ENCODE measurements around the gene ABR. TPM values are rescaled to one million over a fixed set of nuclear protein-coding genes. Genes with fewer than 3 reads are reported as not detected.
A peak's percentile ranks its signal among the peaks of the same experiment; 100 is the strongest.
"Not testable (repeated sequence)": the region's sequence is repeated elsewhere in the genome, so short reads cannot be mapped to it uniquely, and the experiment has no call there.

The ABR gene
- total RNA-seq, 1 experiment from 2014 or later, result 85.2 TPM

DNA sequence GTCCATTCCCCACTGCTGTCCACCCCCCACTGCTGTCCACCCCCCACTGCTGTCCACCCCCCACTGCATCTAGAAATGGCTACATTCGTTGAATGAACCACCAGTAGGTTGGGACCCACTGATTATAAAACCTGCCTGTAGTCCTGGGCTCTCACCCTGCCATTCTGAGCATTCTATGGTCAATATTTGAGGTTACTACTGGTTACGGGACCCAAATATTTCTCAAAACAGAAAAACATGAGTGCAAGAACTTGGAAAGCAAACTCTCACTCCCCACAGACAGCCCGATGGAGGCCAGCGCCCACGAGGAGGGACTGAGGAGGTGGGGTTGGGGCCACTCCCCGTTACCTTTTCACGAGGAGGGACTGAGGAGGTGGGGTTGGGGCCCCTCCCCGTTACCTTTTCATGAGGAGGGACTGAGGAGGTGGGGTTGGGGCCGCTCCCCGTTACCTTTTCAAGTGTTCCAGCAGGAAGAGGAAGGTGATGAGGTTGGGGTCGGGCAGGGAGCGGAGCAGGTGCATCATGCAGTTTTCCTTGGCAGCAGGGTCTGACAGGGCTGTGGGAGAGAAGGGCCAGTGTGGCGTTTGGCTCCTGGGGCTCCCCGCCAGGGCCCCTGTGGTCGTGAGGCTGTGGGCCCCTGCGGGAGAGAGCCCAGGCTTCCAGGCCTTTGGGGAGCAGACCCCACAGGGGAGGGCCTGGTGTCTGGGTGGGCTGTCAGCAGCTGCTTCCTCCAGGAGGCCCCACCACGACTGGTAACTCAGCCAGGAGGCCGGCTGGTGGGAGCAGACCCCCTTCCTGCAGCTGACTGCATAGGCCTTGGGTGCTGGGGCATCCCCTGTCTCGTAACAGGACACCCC, 170.3 kb downstream of the ABR start:
- DNase-seq (ENCODE audit: low spot score), result no peak

DNA sequence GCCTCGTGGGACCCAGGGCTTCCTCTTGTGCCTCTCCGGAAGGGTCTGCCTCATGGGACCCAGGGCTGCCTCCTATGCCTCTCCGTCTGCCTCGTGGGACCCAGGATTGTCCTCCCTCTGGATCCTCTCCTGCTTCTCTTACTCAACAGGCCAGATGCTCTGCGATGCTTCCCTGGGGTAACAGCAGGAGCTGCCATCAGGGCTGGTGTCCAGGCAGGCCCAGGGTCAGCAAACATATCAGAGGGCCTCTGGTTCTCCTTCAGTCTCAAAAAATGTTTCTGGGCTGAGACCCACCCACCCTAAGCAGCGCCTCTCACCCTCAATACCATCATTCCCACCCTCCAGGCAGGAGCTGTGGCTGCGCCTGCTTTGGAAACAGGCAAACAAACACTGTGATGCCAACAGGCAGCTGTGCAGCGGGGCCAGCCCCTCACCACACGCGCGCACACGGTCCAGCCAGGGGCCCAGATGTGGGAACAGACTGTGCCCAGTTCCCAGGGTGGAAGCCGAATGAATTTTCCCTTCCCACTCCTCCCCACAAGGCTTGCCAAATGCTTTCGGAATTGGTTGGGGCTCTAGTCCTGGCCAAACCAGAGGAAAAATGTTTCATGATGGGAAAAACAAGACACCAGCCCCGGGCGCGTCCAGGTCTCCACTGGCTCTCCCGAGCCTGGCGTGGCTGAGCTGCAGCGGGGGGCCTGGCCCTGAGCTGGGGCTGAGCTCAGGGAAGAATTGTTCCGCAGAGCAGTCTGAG, 171.6 kb downstream of the ABR start:
- no peak for DNase-seq (ENCODE audit: low spot score)

DNA sequence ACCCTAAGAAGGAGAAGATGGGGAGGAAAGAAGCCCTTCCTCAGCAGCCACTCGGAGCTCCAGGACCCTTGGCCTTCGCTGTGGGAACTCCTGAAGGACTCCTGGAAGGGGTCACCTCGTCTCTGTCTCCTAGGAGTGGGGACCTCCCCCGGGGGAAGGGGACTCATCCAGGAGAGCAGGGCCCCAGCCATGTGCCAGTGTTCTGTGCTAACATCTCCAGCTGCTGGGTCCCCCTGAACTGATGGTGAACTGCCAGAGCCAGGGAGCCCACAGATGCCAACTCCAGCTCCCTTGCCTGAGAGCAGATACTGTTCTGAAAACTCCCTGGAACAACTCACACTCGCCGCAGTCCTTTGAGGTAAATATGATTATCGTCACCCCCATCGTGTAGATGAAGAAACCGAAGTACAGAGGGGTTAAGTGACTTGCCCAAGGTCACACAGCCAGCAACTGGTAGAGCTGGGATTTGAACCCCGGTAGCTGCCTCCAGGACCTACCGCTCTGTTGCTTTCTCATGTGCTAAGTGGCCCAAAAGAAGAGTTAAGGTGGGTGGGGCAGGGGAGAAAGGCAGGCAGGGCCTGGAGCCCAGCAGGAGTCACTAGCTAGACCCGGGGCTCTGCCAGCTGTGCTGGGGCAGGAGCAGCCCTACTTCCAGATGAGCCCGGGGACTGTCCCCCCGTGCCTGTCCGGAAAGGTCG, 172.3 kb downstream of the ABR start:
- no peak for DNase-seq (ENCODE audit: low spot score)

DNA sequence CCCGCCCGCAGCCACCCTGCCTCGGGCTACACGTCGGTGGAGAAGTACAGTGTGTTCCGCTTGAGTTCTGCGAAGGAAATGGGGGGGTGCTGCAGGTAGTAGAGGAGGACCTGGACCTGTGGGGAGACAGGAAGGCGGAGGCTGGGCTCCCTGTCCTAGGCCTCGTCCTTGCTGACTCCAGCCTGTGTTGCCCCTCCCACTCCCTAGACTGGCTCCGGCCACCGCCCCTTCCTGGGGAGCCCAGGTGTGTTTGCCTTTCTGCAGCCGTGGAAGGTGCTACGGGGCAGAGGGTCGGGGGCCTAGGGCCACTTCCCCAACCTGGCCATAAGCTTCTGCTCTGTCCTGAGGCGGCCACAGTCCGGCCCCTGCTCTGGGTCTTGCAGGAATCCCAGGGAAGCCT, 173.7 kb downstream of the ABR start:
- DNase-seq (ENCODE audit: low spot score), result no peak

DNA sequence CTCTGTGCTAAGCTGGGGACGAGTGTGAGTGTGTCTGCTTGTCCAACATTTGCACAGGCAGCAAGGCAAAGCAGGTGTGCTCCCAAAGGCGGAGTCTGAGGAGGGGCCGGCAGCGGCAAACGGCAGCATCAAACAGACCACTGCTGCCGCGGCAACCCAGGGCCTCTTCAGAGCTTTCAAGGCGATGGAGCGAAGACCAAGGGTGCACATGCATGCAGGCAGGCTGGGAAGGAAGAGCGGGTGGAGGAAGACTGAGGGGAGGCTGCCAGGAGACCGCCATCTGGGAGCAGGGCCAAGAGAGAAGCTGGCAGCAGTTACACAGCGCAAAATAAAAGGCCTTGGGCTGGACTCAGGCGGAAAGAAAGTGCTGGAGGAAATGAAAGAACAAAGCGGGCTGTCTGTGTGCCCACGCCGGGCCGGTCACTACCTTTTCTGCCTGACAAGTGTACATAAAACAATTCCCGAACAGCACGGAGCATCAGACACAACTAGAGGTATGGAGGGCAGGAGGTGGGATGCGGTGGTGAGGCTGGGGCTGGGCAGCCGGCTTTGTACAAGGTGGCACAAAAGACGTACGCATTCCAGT, 174.3 kb downstream of the ABR start:
- DNase-seq (ENCODE audit: low spot score), result no peak

DNA sequence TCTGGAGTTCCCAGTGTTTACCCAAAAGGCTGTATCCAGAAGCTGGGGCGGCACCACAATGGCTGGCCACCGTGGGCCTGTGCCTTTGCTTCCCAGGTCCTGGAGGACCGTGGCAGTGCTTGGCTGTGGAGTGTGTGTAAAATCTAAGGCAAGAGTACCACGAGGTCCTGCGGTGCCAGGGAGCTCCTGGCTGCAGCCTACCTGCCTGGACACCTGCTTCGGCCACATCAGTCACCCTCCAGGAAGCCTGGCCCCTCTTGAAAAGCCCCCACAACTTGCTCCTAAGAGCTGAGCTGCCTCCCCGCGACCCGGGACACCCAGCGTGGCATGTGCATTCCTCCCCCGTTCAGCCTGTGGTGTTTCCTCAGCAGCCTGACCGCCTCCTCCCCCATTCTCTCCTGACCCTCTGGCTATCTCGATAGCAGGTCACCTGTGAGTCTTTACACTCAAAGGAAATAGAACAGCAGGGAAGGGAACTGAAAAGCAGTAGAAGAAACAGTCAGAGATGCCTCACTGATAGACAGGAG, 174.9 kb downstream of the ABR start:
- DNase-seq (ENCODE audit: low spot score), result no peak

DNA sequence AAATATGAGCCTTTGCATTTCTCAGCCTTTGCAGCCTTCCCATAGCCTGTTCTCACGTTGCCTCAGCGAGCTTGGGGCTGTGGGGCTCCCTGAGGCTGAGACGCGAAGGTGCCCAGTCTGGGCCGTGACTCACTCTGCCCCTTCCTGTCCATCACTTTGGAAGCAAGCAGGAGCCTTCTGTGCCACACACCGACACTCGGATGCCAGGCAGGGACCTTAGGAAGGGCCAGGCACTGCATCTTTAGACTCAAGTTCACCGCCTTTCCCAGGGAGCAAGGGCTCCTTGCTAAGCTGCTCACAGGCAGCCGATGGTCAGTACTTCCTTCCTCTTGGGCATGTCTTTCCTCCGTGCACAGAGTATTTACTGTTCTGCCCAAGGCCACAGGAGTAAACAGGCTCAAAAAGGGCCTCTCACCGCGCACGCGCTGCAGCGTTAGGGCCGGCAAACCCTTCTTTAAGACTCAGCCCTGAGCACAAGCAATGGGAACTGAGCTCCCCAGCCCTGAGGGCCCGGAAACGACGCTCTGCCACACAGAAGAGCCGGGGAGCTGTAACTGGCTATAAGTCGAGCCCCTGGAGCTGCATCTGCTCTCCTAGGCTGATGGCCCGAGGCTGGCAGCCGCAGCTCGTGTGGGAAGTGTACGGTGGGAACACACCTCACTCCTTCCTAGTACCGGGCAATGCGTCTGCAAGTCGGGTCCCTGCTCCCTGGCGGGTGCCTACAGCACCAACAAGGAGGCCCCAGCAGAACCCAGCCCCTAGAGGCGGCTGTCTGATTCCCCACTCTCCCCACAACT, 175.6 kb downstream of the ABR start:
- DNase-seq (ENCODE audit: low spot score), result no peak

DNA sequence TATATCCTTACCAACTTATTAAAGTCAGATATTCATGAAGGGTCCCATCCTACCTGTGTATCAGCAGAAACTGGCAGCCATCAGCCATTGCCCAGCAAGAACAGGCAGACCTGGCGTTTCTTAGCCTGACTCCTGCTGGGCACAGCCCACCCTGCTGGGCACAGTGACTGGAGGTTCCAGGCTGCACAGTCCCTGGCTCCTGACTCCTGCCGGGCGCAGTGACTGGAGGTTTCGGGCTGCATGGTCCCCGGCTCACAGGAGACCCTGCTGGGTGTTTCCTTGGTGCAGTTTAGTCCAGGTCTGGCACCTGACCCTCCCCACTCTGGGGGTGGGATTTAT, 176.2 kb downstream of the ABR start:
- no peak for DNase-seq (ENCODE audit: low spot score)

DNA sequence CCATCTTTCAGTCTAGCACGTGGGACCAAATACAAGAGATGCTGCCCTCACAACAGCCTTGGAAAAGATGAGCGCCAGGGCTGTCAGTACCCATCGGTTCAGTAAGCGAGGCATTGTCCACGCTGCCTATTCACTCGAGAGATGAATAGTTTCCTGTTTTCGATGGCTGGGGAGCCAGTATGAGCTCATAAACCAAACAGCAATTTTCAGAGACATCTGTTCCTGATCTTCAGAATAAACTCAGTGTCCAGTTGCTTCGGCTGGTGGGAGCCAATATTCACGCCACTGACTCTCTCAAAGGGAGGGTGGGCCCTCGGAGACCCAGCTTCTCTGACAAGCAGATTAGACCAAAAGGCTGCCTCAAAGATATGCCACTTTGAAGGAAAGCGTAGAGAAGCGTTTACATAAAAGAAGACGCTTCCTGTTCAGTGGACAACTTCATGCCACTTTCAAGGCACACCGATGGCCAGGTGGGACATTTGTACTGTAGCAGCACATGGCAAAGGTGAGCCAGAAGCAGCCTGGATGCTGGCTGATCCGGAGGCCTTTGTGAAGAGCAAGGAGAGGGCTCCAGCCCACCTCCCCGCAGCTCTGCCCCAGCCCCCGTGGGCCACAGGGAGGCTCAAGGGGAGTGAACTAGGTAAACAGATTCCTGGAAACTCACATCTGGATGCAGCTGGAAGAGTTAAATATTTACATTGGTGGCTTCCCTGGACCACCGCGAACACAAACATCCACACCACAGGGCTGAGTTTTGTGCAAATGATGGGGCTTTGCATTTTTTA, 176.8 kb downstream of the ABR start:
- no peak for DNase-seq (ENCODE audit: low spot score)

DNA sequence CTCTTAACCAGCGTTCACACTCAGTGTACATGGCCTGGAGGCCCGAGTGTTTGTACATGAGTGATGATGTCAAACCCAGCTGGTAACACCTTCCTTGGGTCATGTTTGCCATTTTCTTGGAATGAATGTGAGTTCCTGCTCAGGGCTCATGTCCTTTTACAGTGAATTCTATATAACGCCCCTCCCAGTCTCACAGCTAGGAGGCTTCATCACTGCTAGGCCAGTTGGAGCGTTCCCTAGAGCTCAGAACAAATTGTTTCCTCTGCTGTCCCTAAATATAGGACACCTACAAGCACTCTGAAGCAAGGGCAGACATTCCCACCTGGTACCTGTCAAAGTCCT, 177.4 kb downstream of the ABR start:
- no peak for DNase-seq (ENCODE audit: low spot score)

DNA sequence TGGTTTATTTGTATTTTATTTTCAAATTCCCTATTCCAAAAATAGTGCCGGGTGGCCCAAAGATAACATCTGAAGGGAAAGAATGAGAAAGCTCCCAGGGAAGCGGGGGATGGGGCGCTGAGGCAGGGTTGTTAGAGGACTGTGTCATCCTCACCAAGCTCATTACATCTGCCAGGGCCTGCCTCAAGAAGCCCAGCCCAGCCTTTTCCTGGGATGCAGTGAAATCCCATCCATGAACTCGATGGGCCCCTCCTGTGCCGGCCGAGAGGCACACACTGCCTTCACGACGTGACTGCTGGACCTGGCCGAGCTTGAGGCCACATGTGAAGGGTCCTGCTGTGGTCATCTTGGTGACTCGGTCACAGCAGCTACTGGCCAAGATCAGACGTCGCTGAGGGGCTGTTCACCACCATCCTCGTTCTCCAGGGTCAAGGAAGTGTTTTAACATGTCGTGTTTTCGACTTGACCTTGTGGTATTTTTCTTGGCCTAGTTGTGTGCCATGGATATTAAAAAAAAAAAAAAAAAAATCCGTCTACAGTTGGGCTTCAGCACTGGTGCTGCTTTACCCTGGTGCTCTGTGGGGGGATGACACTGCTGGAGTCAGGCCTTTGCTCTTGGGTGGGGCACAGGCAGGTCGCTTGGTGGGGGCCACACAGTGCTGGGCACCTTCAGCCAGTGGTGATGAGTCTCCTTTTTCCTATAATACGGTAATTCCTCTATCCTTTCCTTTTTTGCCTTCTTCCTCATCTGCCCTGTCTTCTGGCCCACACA, 178.0 kb downstream of the ABR start:
- no peak for DNase-seq (ENCODE audit: low spot score)

DNA sequence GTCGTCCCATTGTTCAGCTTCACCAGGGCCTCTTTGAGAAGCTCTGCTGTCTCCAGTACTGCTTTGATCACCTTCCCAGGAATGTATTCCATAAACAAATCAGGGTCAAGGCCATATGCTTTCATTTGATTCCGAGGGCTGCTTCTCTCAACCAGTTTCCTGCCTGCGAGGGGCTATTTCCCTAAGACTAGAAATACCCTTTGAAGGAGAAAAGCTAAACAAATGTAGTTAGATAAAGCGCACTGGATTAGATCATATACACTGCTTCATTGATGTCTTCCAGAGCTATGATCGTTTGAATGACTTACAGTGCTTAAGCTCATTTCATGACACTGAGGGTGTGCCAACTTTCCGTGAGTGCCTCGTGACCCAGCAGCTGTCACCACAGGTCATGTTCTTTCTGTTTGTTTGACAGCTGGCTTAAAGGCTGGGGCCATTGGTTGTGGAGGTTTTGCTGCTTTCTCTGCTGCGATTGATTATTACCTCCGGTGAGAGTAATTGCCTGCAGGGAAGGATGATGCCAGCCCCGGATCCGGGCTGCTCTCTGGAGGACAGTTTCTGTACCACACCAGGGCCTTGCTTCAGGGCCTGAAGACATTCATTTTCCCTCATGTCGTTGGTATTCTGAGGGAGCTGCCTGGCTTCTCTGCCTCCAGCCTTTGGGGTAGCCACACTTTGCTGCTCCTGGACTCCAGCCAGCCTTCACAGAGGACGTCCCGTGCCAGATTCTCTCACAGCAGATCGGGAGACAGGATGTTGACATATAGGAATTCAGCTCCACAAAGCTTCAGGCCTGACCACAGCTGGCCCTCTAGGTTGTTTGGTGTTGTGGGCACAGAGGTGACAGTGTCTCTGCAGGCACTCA, 179.0 kb downstream of the ABR start:
- no peak for DNase-seq (ENCODE audit: low spot score)

DNA sequence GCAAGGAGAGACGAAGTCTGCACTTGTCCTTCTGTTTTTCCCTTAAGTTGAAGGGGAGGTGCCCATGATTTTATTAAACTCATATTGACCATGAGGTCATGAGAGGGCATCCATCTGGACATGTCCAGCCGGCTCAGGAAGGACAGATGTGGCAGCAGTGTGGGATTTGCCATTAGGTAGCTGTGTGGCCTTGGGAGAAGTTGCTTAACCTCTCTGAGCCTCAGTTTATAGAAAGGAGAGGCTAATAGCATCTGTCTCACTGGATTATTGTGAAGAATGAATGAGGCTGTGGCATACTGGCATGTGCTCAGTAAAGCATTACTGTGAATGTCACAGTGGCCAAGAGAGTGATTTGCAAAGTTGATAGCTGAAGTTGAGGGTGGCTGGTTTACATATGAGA, 181.7 kb downstream of the ABR start:
- DNase-seq (ENCODE audit: low spot score), result no peak

DNA sequence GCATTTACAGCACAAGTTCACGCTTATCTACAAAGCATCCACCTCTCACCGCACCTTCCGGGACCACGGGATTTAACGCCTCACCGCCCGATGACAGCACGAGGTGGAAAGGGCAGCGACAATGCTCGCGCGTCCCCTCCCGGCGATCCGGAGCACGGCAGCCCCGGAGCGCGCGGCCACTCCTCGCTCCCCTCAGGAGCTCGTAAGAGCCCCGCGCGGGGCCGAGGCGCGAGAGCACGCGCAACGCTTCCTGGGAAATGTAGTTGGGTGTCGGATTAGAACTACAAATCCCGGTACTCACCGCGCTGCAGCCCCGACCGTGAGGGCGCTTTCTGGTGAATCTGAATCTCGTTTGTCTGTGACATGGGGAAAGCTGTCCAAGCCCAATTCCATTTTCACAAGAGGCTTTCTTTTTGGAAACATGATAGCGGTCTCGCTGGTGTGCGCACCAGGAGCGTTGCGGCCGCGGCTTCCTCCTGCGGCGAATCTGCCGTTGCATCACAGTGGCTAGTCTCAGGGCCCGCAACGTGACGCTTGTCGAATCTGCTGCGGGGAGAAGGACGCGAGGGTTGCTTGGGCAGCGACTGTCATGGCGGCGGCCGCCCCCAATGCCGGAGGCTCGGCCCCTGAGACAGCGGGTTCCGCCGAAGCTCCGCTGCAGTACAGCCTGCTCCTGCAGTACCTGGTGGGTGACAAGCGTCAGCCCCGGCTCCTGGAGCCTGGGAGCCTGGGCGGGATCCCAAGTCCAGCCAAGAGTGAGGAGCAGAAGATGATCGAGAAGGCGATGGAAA, 183.0 kb downstream of the ABR start, which contains the start of gene TIMM22:
Gene TIMM22 (plus strand): TSS at position 576 of the 791 bp plus-strand sequence. CDS start 14 bp downstream, at position 590.
- peak; percentile 93 for DNase-seq (ENCODE audit: low spot score)

DNA sequence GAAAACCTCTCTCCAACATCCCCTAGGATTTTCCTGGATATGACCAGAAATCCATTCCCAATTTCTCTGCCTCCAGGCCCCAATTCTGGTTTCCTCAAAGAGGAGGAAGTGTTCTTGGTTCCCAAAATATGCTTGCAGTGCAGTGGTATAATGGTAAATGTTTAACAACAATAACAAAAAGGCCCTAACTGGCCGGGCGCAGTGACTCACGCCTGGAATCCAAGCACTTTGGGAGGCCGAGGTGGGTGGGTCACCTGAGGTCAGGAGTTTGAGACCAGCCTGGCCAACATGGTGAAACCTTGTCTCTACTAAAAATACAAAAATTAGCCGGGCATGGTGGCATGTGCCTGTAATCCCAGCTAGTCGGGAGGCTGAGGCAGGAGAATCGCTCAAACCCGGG, 184.5 kb downstream of the ABR start:
- DNase-seq (ENCODE audit: low spot score), result not testable (repeated sequence)

DNA sequence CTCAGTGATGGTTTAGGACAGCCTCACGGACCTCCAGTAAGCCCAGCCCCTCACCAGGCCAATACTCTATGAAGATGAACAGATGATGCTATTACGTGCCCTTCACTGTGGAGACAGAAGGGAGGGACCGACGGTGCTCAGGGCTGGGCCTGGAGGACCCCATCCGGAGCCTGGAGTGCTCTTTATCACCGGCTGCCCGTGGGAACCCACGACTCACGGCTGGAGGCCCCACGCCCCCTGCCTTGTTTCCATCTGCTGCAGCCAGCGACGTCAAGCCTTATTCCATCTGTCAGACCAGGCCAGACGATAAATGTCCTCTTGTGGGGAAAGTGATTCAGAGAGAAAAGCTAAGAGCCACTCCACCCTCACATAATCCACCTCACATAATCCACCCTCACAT, 186.8 kb downstream of the ABR start:
- DNase-seq (ENCODE audit: low spot score), result no peak

DNA sequence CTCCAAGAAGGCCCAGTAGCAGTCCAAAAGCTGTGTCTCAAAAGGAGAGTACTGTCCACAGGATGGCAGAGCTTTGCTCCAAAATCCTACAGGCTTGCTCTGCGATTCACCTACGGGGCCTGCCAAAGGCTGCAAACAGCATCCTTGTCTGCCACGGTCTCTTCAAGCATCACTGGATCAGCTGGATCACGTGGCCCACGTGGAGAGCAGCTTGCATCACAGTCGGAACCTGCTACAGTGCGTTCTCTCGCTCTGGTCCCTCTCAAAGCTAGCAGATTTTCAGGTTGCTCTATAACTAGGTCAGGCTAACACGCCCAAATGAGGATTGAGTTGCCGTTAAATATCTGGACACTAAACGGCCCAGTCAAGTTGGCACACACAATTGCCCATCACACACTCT, 191.2 kb downstream of the ABR start:
- no peak for DNase-seq (ENCODE audit: low spot score)

DNA sequence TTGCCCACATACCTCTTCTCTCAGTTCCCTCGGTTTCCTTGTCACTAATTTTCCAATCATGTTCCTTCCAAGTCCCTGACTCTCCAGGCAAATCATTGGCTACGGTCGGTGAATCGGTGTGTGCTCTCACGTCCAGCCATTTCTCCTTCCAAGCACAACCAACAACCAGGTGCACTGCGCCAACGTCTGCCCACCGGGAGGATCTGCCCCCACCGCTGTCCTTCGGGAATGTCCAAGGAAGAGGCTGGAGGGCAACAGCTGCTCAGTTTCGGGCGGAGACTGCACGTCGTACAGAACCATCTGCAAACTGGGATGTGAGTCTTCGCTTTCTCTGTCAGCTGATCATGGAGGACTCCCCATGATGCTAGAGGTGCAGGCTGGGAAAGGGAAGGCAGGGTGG, 191.8 kb downstream of the ABR start:
- no peak for DNase-seq (ENCODE audit: low spot score)
